Forelimb muscle (tissue), 1 donor: ENCODE data around the gene RORC. TPM values are rescaled to one million over a fixed set of nuclear protein-coding genes. Genes with fewer than 3 reads are reported as not detected.
"Not testable (repeated sequence)": the region's sequence is repeated elsewhere in the genome, so short reads cannot be mapped to it uniquely, and the experiment has no call there.

Experiments
- DNase-seq: peaks from one replicate; pipeline ENCODE4 v3.0.0-alpha.2; 2013; ENCODE audit warnings: low read depth
- polyA plus RNA-seq: library from polyadenylated mRNA; unstranded; fragments of 120-200 nt; gene quantifications from one replicate; pipeline ENCODE4 v1.2.1, GENCODE V29; 2013; ENCODE audit not compliant: insufficient read length

RORC gene
- polyA plus RNA-seq, 1 donor = 10.8 TPM

DNA sequence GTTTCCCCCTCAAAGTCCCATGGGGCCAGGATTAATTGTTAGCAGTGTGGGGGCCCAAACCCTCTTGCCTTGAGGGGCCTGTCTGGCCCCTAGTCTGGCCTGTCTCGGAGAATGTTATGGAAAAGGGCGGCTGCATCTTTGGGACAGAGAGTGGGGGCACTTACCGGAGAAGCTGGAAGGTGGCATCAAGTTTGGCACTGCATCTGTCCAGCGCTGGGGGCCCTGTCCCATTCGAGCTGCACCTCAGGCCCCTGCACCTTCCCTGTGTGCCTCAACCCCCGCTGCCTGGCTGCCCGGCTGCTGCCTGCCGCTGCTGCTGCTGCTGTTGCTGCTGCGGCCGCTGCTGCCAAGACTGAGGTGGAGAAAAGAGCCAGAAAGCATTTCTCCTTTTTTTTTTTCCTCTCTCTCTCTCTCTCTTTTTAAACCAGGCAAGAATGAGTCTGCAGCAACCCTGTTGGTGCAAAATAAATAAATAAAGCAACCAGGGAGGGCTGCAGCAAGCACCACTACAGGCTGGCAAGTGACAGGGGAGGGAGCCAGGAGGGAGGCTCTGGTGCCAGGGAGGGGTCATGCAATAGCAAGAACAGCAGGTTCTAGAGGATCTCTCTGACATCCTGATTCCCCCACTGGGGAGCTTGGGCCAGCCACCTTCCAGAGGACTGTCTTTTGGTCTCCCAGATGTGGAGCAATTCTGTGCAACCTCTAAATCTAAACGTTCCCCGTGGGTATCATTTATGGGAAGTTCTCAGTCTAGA, 26.4 kb downstream of the RORC start, which contains the start of gene LINGO4:
LINGO4 (minus strand) TSS at position 354 of the 755 bp plus-strand sequence. CDS start 2,715 bp downstream, outside the sequence.
- no peak for DNase-seq

DNA sequence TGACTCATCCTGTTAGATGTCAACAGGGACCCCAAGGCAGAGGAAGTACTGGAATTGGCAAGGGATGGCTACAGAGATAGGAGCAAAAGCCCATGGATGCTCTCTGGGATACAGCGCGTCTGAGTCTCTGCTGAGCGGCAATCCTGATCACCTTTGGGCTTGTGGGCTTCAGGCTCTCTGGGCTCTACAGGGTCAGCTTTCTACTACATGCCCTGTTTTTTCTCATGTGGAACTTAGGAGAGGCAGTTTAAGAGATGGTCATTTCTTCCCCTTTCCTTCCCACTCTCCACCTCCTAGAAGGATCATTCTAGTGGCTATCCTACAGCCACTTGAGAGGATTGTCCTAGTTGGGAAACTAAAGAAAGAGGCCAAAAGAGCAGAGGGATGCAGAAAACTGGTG, 27.7 kb downstream of the RORC start:
- no peak for DNase-seq

DNA sequence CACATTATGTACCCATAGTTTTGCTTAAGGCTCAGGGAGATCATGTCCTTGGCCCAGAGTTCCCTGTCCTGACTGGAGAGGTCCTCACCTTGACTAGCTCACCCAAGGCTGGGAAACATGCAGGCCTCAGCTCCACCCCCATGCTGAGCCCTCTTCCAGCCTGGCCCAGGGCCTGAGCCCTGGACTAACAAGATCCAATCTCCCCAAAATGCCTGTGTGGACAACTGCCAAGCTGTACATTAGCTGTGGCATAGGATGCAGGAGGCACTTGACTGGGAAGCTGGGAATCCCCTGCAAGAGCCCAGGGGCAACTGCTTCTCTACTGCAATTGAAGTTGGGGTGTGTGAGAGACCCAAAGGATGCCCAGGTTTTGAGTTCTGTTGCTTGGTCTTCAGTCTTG, 28.4 kb downstream of the RORC start:
- DNase-seq = no peak

DNA sequence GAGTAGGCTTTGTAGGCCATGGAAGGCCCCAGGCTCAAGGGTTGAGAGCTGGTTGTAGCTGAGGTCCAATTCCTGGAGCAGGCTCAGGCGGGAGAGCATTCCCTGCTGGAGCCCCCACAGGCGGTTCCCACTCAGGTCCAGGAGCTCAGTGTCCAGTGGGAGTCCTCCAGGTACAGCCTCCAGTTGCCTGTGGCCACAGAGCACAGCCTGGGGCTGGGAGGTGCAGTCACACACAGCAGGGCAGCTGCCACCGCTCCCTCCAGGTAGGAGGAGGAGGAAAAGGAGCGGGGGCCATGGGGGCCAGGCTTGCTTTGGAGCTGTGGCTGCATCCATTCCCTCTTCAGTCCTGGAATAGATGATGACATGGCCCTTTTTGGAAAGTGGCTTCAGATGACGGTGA, 29.2 kb downstream of the RORC start:
- no peak for DNase-seq

DNA sequence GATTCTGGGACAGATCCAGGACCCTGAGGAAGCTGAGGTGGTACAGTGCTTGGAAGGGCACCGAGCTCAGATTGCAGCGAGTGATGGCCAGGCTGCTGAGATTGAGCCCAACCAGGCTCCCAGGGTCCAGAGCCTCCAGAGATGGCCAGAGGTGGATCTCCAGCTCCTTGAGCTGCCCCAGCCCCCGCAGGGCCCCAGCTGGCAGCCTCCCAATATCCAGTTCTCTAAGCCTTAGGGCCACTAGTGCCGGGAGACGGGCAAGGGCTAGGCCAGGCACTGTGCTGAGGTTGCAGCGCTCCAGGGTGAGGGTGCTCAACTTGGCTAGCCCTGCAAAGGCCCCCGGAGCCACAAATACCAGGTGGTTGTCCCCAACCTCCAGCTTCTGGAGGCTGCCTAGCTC, 29.8 kb downstream of the RORC start:
- no peak for DNase-seq

DNA sequence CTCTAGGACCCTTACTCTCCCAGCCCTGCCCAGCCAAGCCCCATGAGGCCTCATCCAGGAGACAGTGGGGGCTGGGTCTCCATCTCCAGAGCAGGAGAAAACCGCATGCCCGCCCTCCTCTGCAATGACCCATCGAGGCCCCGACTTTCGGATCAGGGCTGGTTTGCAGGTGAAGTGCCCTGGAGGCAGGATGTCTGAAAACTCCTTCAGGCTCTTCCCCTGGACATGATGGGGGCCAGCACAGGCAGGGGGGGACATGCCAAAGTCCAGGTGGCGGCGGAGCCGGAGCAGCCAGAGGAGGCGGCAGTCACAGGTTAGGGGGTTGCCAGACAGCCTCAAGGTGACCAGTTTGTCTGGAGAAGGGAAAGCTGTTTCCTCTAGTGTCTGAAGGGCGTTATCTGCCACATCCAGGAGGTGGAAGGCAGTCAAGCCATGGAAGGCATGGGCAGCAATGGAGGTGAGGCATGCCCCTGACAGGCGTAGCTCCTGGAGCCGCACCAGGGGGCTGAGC, 30.2 kb downstream of the RORC start:
- DNase-seq = no peak

DNA sequence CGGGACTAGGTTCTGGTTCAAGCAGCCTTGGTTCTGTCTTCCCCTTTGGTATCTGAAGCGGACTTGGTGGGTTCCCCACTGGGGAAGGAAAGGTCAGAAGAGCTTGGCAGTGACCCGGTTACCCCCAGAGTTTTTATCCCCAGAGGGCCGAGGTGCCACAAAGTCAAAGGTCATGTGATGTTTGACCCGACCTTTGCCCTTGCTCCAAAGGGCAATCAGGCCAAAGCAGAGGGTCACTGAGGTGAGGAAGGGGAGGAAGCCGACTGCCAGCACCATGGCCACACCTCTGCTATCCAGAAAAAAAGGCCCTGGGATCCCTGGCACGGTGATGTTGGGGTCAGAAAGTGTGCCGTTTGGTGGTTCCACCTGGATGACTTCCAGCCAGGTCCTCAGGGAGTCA, 30.8 kb downstream of the RORC start:
- DNase-seq = no peak

DNA sequence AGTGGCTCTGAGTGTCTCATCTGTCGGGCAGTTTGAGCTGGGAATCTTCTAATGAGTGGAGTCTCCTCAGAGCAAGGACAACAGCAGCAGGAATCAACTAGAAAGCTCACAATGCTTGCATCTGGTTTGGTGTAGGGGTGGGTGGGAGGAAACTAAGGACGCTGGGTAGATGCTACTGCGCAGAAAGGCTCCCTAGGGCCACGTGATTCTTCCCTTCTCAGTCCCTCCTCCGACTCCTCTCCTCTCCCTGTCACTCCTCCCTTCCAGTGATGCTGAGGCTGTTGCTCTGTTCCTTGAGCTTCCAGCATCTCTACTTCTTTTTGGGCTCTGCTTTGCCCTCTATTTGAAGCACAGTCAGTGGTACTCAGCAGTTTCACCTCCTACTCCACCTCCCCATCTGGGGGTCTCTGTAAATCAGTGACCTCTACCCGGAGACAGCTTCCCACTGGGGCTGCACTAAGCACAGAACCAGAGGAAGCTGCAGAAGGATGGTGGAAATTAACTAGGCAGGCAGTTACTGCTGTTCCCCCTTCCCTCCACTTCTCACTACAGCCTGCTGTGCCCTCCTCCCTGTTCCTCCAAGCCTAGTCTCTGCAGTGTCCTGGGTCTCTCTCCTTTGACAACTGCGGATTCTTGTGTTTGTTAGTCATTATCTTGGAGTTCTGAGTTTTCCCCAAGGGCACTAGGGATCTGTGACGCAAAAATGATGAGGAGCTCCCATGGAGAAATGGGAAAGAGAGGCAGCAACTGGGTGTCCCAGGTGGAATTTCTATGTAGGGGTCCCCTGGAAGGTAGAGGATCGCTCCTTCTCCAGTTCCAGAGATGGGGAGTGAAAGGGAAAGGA, 32.2 kb downstream of the RORC start:
- DNase-seq = no peak

DNA sequence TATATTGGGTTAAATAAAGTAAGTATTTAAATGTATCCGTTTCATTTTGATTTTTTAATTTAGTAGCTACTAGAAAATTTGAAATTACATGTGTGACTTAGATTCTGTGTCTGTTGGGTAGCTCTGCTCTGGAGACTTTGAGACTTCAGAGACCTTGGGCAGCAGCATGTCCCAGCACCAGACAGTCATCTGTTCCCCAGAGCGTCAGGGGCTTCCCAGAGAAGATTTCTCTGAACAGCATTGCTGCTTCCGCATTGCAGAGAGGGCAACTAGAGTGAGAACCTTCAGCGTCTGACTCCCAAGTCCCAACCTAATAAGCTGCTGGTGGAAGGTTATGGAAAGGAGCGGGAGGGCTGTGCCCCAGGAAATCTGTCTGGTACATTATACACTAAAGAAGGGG, 33.0 kb downstream of the RORC start:
- no peak for DNase-seq

DNA sequence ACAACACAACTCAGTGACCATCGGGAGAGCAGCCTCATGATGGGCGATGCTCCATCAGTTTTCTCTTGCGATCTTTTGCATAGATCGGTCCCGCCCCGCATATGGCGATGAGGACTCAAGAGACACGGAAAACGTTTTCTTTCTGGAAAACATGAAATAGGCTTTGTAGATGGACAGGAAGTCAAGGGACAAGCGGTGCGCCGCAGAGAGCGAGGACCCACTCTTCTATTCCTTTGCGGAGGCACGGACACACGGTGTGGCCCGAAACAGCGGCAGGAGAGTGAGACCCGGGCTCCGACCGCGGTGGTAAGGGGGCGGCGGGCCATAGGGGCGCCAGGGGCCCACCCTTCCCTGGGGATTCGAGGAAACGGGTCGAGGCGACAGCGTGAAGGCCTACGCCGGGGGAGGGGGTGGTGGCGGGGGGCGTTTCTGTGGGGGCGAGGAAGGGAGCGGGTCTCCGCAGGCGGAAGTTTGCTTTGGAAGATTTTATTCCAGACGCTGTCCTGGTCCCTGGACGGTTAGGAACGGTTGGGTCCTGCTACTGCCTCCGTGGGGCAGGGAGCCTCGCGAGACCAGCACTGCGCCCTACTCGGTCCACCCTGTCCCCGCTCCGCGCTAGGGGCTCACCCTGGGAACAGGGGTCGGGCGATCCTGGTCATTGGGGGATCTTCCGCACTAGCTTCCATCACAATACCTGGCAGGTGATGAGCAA, 40.5 kb downstream of the RORC start:
- DNase-seq = no peak

DNA sequence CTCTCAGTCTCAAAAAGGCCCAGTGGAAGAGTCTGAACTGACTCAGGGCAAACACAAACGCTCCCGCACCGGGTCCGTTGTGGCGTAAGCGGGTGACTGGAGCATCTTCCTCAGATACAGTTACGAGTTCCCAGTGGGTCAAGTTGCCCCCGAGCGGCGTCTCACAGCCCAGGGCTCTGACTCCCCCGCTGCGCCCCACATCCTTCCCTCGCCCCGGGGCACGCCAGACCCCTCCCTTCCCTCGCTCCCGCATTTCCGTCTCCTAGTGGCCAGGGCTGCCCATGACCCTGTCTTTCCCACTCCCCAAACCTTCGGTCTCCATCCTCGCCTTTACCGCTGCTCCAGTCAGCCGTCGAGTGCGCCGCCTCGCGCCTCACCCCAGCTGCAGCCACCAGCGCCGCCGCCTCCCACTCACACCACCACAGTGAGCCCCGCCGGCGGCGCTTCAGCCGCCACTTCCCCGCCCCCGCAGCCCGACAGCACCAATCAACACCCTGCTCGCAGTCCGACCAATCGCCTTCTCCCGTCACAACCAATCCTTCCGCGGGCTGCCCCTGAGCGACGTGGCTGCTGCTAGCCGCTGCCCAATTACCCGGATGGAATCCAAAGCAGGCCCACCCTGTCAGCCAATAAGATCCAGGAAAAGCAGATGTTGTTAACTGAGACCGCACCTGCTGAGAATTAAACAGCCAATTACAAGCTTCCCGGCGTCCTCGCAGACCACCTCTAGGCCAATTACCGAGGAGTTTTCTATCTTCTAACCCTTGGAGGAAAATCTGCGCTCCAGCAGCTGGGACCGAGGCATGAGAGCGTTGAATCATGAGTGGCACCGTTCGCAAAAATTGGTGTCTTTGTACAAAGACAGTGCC, 41.3 kb downstream of the RORC start, which contains the start of gene TDRKH:
TDRKH (minus strand) TSS at position 430 of the 869 bp plus-strand sequence. CDS start 7,478 bp downstream, outside the sequence.
- peak; percentile 92 for DNase-seq

DNA sequence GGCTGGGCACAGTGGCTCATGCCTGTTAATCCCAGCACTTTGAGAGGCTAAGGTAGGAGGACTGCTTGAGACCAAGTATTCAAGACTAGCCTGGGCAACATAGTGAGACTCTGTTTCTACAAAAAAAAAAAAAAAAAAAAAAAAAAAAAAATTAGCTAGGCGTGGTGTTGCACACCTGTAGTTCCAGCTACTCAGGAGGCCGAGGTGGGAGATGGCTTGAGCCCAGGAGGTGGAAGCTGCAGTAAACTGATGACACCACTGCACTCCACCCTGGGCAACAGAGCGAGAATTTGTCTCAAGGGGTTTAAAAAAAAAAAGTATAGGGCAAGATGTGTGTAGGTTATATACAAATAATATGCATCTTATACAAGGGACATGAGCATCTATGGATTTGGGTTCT, 43.9 kb downstream of the RORC start:
- DNase-seq = no peak

DNA sequence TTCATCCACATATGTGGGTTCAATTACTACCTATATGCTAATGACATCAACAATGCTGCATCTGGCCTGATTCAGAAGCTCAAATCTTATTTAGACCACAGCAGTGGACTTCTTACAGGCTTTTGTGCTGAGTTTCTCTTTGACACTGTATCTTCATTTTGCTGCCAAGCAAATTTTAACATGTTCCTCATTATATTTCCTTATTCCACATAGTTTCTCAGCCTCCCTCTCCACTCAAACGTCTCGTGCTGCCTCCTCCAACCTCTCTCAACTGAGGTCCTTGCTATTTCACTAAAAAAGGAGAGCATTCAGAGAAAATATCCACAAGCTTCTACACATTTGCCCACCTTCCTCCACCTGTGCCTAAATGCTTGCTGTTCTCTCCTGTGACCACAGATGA, 47.8 kb downstream of the RORC start:
- no peak for DNase-seq

DNA sequence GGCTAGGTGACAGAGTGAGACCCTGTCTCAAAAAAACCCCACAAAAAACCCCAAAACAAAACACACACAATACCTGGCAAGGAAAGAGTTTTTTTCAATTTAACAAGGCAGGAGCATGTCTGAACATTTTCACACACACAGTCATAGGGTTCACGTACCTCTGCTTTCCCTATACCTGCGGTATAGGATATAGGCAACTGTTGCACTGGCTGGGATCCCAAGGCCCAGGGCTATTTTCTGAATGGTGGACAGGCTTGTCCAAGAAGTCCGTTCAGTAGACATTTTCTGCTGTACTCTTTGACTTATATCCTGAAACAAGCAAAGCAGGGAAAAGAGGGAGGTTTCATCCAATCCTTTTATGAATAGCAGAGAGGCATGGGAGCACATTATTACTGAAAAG, 48.9 kb downstream of the RORC start:
- no peak for DNase-seq

DNA sequence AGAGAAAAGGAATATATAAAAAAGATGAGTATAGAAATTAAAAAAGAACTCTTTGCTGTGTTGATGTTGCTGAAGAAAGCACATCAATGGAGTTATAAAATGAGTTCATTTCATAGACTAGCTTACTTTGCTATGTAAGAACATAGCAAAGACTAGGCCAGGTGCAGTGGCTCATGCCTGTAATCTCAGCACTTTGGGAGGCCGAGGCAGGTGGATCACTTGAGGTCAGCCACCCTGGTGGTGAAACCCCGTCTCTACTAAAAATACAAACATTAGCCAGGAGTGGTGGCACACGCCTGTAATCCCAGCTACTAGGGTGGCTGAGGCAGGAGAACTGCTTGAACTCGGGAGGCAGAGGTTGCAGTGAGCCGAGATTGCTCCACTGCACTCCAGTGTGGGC, 49.6 kb downstream of the RORC start:
- not testable (repeated sequence) for DNase-seq

DNA sequence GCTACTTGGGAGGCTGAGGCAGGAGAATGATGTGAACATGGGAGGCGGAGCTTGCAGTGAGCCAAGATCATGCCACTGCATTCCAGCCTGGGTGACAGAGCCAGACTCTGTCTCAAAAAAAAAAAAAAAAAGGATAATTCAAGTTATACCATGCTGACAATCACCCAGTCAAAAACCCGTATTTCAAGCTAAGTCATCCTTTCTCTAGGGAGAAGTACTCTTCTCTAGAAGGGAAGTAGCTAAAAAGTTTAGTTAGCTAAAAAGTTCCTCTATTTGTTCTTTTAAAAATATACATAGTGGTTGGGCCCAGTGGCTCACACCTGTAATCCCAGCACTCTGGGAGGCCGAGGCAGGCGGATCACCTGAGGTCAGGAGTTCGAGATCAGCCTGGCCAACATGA, 50.9 kb downstream of the RORC start:
- not testable (repeated sequence) for DNase-seq

DNA sequence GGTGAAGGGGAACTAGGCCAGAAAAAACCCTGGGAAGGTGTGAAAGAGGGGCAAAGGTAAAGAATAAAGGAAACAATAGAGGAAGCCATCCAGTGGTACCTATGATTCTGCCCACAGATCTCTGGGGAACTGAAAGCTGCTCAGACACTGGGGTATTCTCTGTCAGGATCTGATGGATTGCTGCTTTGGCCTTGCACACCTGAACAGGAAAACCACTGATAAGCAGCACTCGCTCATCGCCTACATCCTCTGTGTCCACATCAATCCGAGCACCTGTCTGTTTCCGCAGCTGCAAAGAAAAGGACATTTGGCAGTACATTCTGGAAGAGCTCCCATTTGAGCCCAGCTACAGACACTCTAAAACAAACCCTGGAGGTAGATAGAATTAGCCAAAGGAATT, 51.8 kb downstream of the RORC start:
- no peak for DNase-seq

DNA sequence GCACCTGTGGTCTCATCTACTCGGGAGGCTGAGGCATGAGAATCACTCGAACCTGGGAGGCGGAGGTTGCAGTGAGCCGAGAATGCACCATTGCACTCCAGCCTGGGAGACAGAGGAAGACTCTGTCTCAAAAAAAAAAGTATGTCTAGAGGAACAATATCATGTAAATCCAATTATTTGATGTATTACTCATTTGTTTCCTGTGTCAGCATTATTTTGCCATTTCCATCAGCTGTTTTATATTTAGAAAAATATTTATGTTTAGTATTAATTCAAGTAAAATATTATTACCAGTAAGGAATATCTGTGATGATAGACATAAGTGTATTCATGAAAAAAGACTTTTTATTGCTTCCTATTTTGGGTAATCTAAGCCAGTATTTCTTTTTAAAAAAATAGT, 54.3 kb downstream of the RORC start:
- DNase-seq = no peak

DNA sequence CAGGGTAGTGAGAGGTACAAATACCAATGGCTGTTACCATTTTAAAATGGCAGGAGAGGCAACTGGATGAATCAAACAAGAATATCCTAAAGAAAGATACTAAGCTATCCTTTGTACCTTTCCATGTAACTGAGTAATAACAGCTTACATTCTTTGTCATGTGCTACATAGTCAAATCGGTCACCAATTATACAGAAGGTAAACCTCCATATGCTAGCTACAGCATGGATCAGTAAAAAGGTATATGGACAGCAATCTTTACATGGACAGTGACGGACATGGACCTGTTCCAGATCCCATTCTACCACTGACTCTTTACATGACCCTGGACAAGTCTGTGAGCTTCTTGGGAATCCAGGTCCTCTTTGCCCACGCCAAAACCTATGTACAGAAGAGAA, 54.9 kb downstream of the RORC start:
- no peak for DNase-seq

DNA sequence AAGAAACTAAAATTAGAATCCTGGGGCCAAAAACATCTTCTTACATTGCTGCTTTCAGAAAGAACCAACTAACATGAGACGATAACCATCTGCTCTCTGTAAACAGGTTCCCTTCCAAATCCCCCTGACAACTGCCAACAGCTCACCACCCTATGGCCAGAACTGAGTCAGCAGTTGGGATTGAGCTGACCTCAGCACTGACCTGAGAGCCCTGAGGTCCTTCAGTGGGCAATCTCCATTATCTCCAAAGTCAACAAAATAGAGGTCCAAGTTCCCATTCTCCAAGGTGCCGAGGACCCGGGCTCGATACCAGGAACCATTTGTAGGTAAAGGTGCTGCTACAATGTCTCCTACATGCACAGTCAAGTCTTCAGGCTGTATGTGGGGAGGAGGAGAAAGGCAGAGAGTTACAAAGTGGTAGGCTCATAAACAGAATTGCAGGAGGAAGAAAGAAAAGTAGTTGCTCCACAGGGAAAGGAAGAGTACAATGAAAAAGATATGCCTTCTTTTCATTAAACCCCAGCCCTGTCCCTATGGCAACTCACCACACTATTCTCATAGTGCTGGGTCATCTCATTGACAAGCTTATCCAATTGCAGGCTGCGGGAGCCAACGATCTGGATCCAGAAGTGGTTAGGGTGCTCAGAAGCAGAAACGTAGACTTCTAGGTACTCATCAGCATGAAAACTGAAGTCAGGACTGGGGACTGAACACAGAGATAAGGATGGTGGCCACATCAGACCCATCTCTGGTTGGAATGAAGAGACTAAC, 55.5 kb downstream of the RORC start:
- no peak for DNase-seq
